Urinary bladder (tissue), 4 donors: ENCODE data around the gene NUDT19. TPM values are rescaled to one million over a fixed set of nuclear protein-coding genes. Genes with fewer than 3 reads are reported as not detected.
"Not testable (repeated sequence)": the region's sequence is repeated elsewhere in the genome, so short reads cannot be mapped to it uniquely, and the experiment has no call there.

Experiments used
- DNase-seq: peaks from one replicate; pipeline ENCODE4 v3.0.0-alpha.2; 2015; ENCODE audit errors: extremely low spot score
- H3K27ac ChIP-seq: one replicate; pipeline ENCODE4 v1.5.1; 2013; ENCODE audit warnings: low read depth, mild to moderate bottlenecking, moderate library complexity
- H3K36me3 ChIP-seq: one replicate; pipeline ENCODE4 v1.6.1; 2013; ENCODE audit warnings: mild to moderate bottlenecking, moderate library complexity; ENCODE audit not compliant: insufficient read depth
- H3K4me1 ChIP-seq: one replicate; pipeline ENCODE4 v1.6.1; 2013; ENCODE audit warnings: mild to moderate bottlenecking, moderate library complexity; ENCODE audit not compliant: insufficient read depth
- H3K4me3 ChIP-seq: one replicate; pipeline ENCODE4 v1.5.1; 2013; ENCODE audit warnings: low read depth, low read length
- WGBS: extraction: QIAGEN DNeasy Blood & Tissue Kit; methylation state at CpG from one replicate; pipeline ENCODE4 v1.1.7; 2013; 5-methylcytosine and 5-hydroxymethylcytosine counted together
- polyA plus RNA-seq: library from polyadenylated mRNA; stranded (reverse); fragments of 200-250 nt; gene quantifications from one replicate; pipeline ENCODE4 v1.2.3, GENCODE V29; 2013
- small RNA-seq: library from RNA; depleted of rRNA; stranded (forward); fragments of <200 nt; gene quantifications from one replicate; pipeline ENCODE3, GENCODE V24; 2014
- total RNA-seq: library from RNA; depleted of rRNA; stranded (reverse); fragments of >200 nt; gene quantifications from one replicate; pipeline ENCODE4 v1.2.3, GENCODE V29; 2014
- donor health status: healthy with polysubstance abuse.
- donor health status: healthy.

Gene NUDT19
- total and polyA plus RNA-seq, 2 donors: 7.7 to 13.1 TPM

DNA sequence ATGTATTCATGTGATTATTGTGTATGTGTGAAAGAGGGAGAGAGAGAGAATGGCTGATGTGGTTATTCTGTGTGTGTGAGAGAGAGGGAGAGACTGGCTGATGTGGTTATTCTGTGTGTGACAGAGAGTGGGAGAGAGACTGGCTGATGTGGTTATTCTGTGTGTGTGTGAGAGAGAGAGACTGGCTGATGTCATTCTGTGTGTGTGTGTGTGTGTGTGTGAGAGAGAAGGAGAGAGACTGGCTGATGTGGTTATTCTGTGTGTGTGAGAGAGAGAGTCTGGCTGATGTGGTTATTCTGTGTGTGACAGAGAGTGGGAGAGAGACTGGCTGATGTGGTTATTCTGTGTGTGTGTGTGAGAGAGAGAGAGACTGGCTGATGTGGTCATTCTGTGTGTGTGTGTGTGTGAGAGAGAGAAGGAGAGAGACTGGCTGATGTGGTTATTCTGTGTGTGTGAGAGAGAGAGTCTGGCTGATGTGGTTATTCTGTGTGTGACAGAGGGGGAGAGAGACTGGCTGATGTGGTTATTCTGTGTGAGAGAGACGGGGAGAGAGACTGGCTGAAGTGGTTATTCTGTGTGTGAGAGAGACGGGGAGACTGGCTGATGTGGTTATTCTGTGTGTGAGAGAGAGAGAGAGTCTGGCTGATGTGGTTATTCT, 54.1 kb downstream of the NUDT19 start:
- not testable (repeated sequence) for H3K4me3 ChIP-seq, H3K4me1 ChIP-seq, H3K36me3 ChIP-seq, DNase-seq, H3K27ac ChIP-seq
- WGBS: 30% methylated on average over 2 of the region's 2 CpGs

DNA sequence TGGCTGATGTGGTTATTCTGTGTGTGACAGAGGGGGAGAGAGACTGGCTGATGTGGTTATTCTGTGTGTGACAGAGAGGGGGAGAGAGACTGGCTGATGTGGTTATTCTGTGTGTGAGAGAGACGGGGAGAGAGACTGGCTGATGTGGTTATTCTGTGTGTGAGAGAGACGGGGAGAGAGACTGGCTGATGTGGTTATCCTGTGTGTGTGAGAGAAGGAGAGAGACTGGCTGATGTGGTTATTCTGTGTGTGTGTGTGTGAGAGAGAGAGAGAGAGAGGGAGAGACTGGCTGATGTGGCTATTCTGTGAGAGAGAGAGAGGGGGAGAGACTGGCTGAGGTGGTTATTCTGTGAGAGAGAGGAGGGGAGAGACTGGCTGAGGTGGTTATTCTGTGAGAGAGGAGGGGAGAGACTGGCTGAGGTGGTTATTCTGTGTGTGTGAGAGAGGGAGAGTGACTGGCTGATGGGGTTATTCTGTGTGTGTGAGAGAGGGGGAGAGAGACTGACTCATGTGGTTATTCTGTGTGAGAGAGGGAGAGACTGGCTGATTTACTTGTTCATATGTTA, 55.1 kb downstream of the NUDT19 start:
- H3K27ac ChIP-seq, H3K36me3 ChIP-seq, H3K4me3 ChIP-seq, H3K4me1 ChIP-seq: not testable (repeated sequence)
- peak; percentile 0 for DNase-seq
- WGBS: 12% methylated on average over 2 of the region's 2 CpGs

DNA sequence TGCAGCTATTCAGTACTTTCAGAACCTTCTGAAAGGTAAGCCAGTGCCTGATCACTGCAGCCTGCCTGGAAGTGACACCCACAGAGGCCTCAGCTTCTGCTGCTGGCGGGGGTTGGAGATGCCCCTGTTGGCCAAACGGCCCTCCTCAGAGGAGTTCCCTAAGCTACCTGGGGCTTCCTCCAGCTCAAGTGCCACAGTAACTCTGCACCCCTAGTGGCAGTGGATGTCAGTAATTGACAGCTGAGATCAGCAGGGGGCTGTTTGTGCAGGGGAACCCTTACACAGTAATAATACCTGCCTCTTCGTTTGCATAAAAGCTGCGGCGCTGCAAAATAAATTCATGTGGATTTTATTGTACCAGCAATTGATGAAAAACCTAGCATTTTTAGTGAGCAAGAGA, 56.9 kb downstream of the NUDT19 start:
- Histone ChIP-seq H3K27ac (no peak overlapping the region), H3K4me3 (no peak overlapping the region), H3K4me1 (no peaks in the 10 kb centered on the region), H3K36me3 (no peaks in the 10 kb centered on the region)
- DNase-seq: no peak
- WGBS: 63% methylated on average over 5 of the region's 5 CpGs

DNA sequence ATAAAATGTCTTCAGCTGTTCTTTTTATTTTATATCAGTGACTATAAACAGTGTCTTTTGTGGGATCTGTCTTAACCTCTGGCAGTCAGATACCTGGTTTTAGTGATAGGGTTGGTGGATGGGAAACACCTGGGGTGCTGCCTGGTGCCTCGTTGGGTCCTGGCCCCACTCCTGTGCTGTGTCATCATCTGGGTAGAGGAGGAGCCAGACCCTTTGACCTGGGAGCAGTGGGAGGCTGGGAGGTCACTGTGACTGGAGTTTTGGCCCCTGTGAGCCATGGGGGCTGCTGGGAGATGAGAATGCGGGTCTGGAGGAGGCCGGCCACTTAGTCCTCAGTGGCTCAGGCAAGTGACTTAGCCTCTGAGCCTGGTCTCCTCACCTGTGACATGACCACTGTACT, 57.3 kb downstream of the NUDT19 start:
- DNase-seq: no peak
- no peak overlapping the region for H3K4me3 ChIP-seq
- 67% methylated on average over 3 of the region's 3 CpGs for WGBS
- H3K36me3 ChIP-seq: no peaks in the 10 kb centered on the region
- no peak overlapping the region for H3K27ac ChIP-seq
- H3K4me1 ChIP-seq: no peaks in the 10 kb centered on the region

DNA sequence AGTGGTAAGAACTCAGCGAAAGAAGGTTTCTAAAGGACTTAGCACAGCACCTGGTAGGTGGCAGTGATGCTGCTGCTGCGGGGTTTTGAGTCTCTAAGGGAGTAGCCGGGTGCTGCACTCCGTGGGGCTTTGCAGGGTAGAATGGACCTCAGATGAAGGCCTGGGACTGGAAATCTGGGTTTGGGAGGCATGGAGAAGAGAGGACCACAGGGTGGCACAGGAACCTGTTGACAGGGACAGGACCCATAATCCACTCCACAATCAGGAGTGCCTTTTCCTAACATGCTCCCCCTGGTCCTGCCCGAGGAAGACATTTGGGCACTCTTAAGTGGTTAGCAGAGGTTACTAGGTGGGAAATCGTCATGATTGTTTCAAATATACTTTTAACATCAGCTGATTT, 57.7 kb downstream of the NUDT19 start:
- Histone ChIP-seq H3K36me3 (no peaks in the 10 kb centered on the region), H3K4me3 (no peak overlapping the region), H3K4me1 (no peaks in the 10 kb centered on the region), H3K27ac (no peak overlapping the region)
- no peak for DNase-seq
- WGBS: 79% methylated on average over 6 of the region's 6 CpGs

DNA sequence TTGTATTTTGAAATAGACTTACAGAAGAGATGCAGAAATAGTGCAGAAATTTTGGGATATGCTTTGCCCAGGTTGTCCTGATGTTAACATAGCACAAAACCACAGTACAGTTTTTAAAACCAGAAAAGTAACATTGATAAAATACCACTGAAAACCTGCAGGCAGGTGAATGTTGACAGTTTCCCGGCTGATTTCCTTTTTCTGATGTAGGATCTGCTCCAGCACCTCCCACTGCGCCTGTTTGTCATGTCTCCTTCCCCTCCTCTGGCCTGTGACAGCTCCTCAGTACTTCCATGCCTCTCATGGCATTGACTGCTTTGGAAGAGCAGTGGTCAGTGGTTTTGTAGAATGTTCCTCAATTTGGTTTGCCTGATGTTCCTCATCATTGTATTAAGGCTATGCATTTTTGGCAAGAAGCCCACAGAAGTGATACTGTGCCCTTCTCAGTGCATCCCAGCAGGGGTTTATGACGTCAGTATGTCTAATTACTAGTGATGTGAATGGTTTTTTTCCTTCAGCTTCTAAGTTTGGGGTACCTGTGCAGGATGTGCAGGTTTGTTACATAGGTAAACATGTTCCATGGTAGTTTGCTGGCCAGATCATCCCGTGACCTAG, 58.9 kb downstream of the NUDT19 start:
- WGBS: 53% methylated on average over 4 of the region's 4 CpGs
- DNase-seq: no peak
- Histone ChIP-seq H3K4me1 (no peaks in the 10 kb centered on the region), H3K27ac (no peak overlapping the region), H3K4me3 (no peak overlapping the region), H3K36me3 (no peaks in the 10 kb centered on the region)

DNA sequence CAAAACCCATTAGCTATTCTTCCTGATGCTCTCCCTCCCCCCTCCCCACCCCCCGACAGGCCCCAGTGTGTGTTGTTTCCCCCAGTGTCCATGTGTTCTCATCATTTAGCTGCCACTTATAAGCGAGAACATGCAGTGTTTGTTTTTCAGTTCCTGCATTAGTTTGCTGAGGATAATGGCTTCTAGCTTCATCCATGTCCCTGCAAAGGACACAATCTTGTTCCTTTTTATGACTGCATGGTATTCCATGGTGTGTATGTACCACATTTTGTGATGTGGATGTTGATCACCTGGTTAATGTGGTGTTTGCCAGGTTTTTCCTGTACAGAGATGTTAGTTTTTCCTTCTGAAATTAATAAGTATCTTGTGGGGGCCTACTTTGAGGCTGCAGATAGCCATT, 59.4 kb downstream of the NUDT19 start:
- H3K36me3 ChIP-seq: no peaks in the 10 kb centered on the region
- no peak for DNase-seq
- WGBS: 77% methylated on average over 2 of the region's 2 CpGs
- H3K4me3 ChIP-seq: no peak overlapping the region
- H3K27ac ChIP-seq: no peak overlapping the region
- H3K4me1 ChIP-seq: no peaks in the 10 kb centered on the region

DNA sequence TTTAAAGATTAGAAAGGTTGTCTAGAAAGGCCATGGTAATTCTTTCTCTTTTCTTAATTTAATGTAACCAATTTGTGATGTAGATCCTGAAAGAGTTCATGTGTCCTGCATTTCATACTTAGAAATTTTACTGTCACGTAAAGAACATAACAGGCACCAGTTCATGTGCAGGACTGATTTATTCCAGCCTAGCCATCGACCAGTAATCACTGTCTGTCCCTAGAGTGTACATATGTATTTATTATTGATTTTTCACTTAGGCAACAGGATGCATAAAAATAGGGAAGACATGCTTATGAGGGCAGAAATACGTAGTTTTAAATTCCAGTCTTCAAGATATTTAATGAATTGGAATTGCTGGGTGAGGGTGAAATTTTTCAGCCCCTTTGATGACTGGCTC, 65.6 kb downstream of the NUDT19 start:
- no peak overlapping the region for H3K4me3 ChIP-seq
- H3K4me1 ChIP-seq: no peaks in the 10 kb centered on the region
- 71% methylated on average over 3 of the region's 3 CpGs for WGBS
- H3K36me3 ChIP-seq: no peaks in the 10 kb centered on the region
- no peak for DNase-seq
- H3K27ac ChIP-seq: no peak overlapping the region

Small RNA genes within 50 kb of the gene (small RNA-seq; reads per million reads assigned to genes)
- gene RN7SL789P: not detected

Other genes starting within 250 kb of the NUDT19 start
- 44.8 TPM for gene PDCD5, start 110.6 kb upstream of the NUDT19 start, total RNA-seq
- gene PDCD5, start 110.6 kb upstream of the NUDT19 start, polyA plus RNA-seq: 103 TPM
- 33.6 TPM for gene ANKRD27, start 16.6 kb upstream of the NUDT19 start, total RNA-seq
- 32.6 TPM for gene ANKRD27, start 16.6 kb upstream of the NUDT19 start, polyA plus RNA-seq
- gene RGS9BP, start 16.0 kb upstream of the NUDT19 start, total RNA-seq: 1.3 TPM
- gene RGS9BP, start 16.0 kb upstream of the NUDT19 start, polyA plus RNA-seq: 1.0 TPM
- gene TDRD12, start 27.9 kb downstream of the NUDT19 start, total RNA-seq: 1.1 TPM
- gene TDRD12, start 27.9 kb downstream of the NUDT19 start, polyA plus RNA-seq: 0.24 TPM
- 0.79 TPM for gene SLC7A9, start 177.9 kb downstream of the NUDT19 start, total RNA-seq
- gene SLC7A9, start 177.9 kb downstream of the NUDT19 start, polyA plus RNA-seq: 0.28 TPM